ENCODE data around the gene ARMC8.

ARMC8 gene

DNA sequence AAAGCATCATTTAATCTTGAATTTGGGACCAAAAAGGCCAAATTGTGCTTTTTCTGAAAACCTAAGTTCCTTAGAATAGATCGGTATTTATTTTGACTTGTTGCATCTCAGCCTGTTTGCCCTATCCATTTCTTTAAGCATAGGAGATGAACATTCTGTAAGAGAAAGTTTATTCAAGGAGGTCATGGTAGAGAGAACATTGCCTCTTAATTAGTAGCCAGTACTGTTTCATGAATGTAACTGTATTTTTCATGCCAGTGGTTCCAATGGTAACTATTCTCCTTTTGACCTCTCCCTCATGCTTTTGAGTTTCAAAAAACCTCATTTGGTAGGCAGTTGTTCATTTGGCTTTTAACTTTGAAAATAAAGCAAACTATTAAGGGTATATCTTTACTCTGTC lies 55.4 kb downstream of the ARMC8 start:
- Histone ChIP-seq H3K4me1 (ENCODE audit: control insufficient read depth, insufficient read depth, low read length, unreplicated experiment) (no peaks in the 10 kb centered on the region), H3K79me2 (ENCODE audit: control insufficient read depth, insufficient read depth, low read length, unreplicated experiment) (no peaks in the 10 kb centered on the region), H2AFZ (ENCODE audit: low read length, unreplicated experiment) (no peak overlapping the region), H3K4me3 (ENCODE audit: low read depth, low read length) (no peak overlapping the region), H3K27ac (ENCODE audit: low read depth, low read length) (no peak overlapping the region), H3K36me3 (ENCODE audit: insufficient read depth, low read length) (peaks cover 68% of the 10 kb centered on the region), H3K27me3 (ENCODE audit: insufficient read depth, low read length) (no peaks in the 10 kb centered on the region)

DNA sequence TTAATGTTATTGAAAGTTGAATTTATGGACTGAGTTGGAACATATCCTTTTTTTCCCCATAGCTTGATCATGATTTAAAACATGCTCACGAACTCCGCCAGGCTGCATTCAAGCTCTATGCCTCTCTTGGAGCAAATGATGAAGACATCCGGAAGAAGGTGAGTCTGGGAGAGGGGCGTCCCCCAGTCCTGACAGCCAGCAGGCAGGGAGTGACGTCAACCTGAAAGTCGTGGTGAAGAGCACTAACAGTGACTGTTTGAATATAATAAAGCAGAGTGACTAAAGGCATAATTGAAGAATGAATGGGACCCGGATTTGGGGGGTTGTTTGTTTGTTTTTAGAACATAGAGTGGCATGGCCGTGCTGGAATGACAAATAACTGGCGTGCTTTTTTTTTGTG lies 57.9 kb downstream of the ARMC8 start:
- no peaks in the 10 kb centered on the region for H3K4me1 ChIP-seq (ENCODE audit: control insufficient read depth, insufficient read depth, low read length, unreplicated experiment)
- no peaks in the 10 kb centered on the region for H3K27me3 ChIP-seq (ENCODE audit: insufficient read depth, low read length)
- H3K27ac ChIP-seq (ENCODE audit: low read depth, low read length): no peak overlapping the region
- H3K36me3 ChIP-seq (ENCODE audit: insufficient read depth, low read length): peaks cover 62% of the 10 kb centered on the region
- H3K4me3 ChIP-seq (ENCODE audit: low read depth, low read length): no peak overlapping the region
- no peak overlapping the region for H2AFZ ChIP-seq (ENCODE audit: low read length, unreplicated experiment)
- H3K79me2 ChIP-seq (ENCODE audit: control insufficient read depth, insufficient read depth, low read length, unreplicated experiment): no peaks in the 10 kb centered on the region

DNA sequence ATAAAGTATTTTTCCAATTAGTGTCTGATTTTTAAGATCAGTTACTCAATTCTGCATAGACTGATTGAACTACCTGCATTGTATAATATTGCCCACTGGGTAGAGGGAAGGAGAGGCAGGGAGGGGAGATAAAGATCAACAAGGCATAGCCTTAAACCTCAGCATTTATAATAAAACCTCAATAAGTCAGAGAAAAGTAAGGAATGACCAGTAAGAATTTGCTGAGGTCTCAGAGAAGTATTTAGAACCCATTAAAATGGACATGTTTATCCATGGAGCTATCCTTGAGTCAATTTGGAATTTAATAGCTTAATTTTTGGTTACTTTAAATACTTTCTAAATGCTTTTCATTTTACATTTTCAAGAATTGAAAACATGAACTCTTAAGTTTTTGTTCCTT lies 62.5 kb downstream of the ARMC8 start:
- Histone ChIP-seq H3K4me3 (ENCODE audit: low read depth, low read length) (no peak overlapping the region), H3K36me3 (ENCODE audit: insufficient read depth, low read length) (peaks cover 37% of the 10 kb centered on the region), H3K27me3 (ENCODE audit: insufficient read depth, low read length) (no peaks in the 10 kb centered on the region), H2AFZ (ENCODE audit: low read length, unreplicated experiment) (no peak overlapping the region), H3K4me1 (ENCODE audit: control insufficient read depth, insufficient read depth, low read length, unreplicated experiment) (peaks cover 11% of the 10 kb centered on the region), H3K79me2 (ENCODE audit: control insufficient read depth, insufficient read depth, low read length, unreplicated experiment) (no peaks in the 10 kb centered on the region), H3K27ac (ENCODE audit: low read depth, low read length) (no peak overlapping the region)

DNA sequence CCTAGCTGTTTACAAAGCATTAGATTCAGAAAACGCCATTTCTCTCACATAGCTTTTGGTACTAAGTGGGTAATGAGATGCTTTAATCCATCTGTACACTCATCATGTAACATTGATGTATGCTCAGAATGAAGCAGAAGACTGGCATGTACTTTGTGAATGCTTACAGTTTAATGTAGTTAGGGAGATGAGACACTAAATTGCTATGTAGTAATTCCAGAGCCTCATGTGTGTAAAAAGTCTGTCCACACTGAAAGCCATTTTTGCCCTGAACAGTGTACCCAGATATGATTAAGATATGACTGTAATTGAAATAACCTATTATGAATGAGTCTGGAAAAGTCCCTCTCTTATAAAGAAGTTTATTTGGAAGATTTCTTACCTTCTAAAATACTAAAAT lies 66.5 kb downstream of the ARMC8 start:
- Histone ChIP-seq H3K27me3 (ENCODE audit: insufficient read depth, low read length) (no peaks in the 10 kb centered on the region), H3K79me2 (ENCODE audit: control insufficient read depth, insufficient read depth, low read length, unreplicated experiment) (no peaks in the 10 kb centered on the region), H2AFZ (ENCODE audit: low read length, unreplicated experiment) (no peak overlapping the region), H3K36me3 (ENCODE audit: insufficient read depth, low read length) (peaks cover 5% of the 10 kb centered on the region; the same call in 1 of the 2 replicates), H3K27ac (ENCODE audit: low read depth, low read length) (no peak overlapping the region), H3K4me1 (ENCODE audit: control insufficient read depth, insufficient read depth, low read length, unreplicated experiment) (peaks cover 22% of the 10 kb centered on the region), H3K4me3 (ENCODE audit: low read depth, low read length) (no peak overlapping the region)

DNA sequence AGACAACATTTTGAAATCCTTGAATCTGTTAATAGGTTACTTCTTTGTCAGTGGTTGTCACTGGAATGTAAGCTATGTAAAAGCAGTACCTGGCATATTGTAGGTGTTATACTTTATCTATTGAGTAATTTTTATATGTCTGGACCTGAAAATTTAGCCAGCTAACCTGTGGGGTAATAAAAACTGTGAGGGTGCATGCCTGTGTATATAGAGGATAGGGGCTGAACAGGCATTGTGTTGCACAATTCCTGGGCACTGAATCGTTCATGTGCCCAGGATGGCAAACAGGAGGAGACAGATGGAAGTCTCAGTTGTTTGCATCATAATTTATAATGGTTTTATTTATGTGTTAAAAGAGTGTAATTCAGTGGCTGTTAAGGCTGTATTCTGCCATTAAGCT lies 67.1 kb downstream of the ARMC8 start:
- Histone ChIP-seq H3K27ac (ENCODE audit: low read depth, low read length) (no peak overlapping the region), H3K4me1 (ENCODE audit: control insufficient read depth, insufficient read depth, low read length, unreplicated experiment) (peaks cover 22% of the 10 kb centered on the region), H3K79me2 (ENCODE audit: control insufficient read depth, insufficient read depth, low read length, unreplicated experiment) (no peaks in the 10 kb centered on the region), H2AFZ (ENCODE audit: low read length, unreplicated experiment) (no peak overlapping the region), H3K27me3 (ENCODE audit: insufficient read depth, low read length) (no peaks in the 10 kb centered on the region), H3K4me3 (ENCODE audit: low read depth, low read length) (no peak overlapping the region), H3K36me3 (ENCODE audit: insufficient read depth, low read length) (no peaks in the 10 kb centered on the region; the same call in 1 of the 2 replicates)

DNA sequence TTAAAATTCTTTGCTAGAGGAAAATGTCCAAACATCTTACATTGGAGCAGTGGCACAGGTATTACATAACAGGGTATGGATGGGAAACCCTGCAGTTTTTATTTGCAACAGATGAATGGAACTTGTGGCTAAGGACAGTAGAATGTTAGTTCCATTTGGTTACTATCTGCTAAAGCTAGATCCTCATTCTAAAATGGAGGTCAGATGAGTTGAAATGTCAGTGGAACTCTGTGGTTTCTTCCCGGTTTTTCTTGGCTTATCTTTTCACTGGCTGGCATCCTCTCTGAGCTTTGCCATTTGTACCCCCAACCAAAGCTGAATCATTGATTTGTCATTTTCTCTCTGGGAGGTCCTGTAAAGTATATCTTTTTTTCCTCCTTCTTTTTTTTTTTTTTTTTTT lies 68.9 kb downstream of the ARMC8 start:
- no peak overlapping the region for H2AFZ ChIP-seq (ENCODE audit: low read length, unreplicated experiment)
- peaks cover 22% of the 10 kb centered on the region for H3K4me1 ChIP-seq (ENCODE audit: control insufficient read depth, insufficient read depth, low read length, unreplicated experiment)
- H3K79me2 ChIP-seq (ENCODE audit: control insufficient read depth, insufficient read depth, low read length, unreplicated experiment): no peaks in the 10 kb centered on the region
- H3K36me3 ChIP-seq (ENCODE audit: insufficient read depth, low read length): no peaks in the 10 kb centered on the region
- H3K4me3 ChIP-seq (ENCODE audit: low read depth, low read length): no peak overlapping the region
- no peak overlapping the region for H3K27ac ChIP-seq (ENCODE audit: low read depth, low read length)
- no peaks in the 10 kb centered on the region for H3K27me3 ChIP-seq (ENCODE audit: insufficient read depth, low read length)

DNA sequence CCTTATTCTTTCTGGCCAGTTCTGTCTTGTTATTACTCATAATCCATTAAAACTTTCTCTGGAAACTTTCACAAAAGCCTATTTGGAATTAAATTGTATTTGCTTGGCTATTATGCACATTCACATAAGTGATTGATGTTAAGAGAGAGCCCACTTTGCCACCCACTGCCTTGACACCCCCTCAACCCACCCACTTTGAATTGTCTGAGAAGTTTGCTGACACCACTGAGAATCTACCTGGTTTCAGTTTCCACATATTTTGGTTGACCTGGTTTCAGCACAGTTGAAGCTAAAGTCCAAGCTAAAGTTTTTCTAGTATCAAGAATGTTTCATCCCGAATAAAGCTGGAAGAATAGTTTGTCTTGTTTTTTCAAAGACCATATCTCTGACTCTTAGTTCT lies 70.9 kb downstream of the ARMC8 start:
- Histone ChIP-seq H3K79me2 (ENCODE audit: control insufficient read depth, insufficient read depth, low read length, unreplicated experiment) (no peaks in the 10 kb centered on the region), H3K27ac (ENCODE audit: low read depth, low read length) (no peak overlapping the region), H3K36me3 (ENCODE audit: insufficient read depth, low read length) (no peaks in the 10 kb centered on the region), H3K4me3 (ENCODE audit: low read depth, low read length) (no peak overlapping the region), H3K27me3 (ENCODE audit: insufficient read depth, low read length) (no peaks in the 10 kb centered on the region), H2AFZ (ENCODE audit: low read length, unreplicated experiment) (no peak overlapping the region), H3K4me1 (ENCODE audit: control insufficient read depth, insufficient read depth, low read length, unreplicated experiment) (peaks cover 22% of the 10 kb centered on the region)

DNA sequence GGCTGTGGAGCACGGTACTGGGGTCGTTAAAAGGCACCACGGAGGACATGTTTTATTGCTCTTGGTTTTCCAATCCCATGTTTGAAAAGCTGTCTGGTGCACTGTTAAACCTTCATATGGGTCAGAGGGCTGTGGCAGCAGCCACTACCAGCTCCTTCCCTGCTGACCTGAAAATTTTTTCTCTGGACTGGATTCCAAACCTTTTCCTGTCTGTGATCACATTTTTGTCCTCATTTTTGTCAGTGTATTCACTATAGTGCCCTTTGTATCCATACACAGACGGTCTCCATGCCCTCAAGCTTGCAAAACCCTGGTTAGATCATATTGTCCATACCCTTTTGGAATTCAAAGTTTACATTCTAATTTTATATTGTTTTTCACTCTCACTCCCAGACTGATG lies 72.0 kb downstream of the ARMC8 start:
- H3K4me1 ChIP-seq (ENCODE audit: control insufficient read depth, insufficient read depth, low read length, unreplicated experiment): peaks cover 14% of the 10 kb centered on the region
- no peak overlapping the region for H3K27ac ChIP-seq (ENCODE audit: low read depth, low read length)
- H2AFZ ChIP-seq (ENCODE audit: low read length, unreplicated experiment): no peak overlapping the region
- no peaks in the 10 kb centered on the region for H3K27me3 ChIP-seq (ENCODE audit: insufficient read depth, low read length)
- H3K79me2 ChIP-seq (ENCODE audit: control insufficient read depth, insufficient read depth, low read length, unreplicated experiment): no peaks in the 10 kb centered on the region
- peaks cover 9% of the 10 kb centered on the region; the same call in 1 of the 2 replicates for H3K36me3 ChIP-seq (ENCODE audit: insufficient read depth, low read length)
- H3K4me3 ChIP-seq (ENCODE audit: low read depth, low read length): no peak overlapping the region

DNA sequence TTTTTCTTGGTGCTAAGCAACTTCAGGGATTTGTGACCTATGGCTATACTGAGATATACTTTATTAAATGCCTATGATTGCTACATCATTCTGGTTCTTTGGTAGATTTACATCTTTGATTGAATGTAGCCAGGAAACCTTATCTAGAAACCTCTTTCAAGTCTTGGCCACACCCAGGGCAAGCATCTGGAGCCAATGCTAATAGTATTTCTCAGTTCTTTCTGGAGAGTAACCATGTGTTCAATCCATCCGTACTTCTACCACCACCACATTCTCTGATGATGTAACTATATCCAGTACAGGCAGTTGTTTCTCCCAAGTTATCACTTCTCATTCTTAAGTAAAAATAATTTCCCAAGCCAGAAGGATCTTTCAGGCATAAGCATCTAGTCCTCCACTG lies 73.5 kb downstream of the ARMC8 start:
- peaks cover 4% of the 10 kb centered on the region for H3K4me1 ChIP-seq (ENCODE audit: control insufficient read depth, insufficient read depth, low read length, unreplicated experiment)
- H3K79me2 ChIP-seq (ENCODE audit: control insufficient read depth, insufficient read depth, low read length, unreplicated experiment): no peaks in the 10 kb centered on the region
- no peak overlapping the region for H3K4me3 ChIP-seq (ENCODE audit: low read depth, low read length)
- H3K27me3 ChIP-seq (ENCODE audit: insufficient read depth, low read length): no peaks in the 10 kb centered on the region
- peaks cover 9% of the 10 kb centered on the region; the same call in 1 of the 2 replicates for H3K36me3 ChIP-seq (ENCODE audit: insufficient read depth, low read length)
- H3K27ac ChIP-seq (ENCODE audit: low read depth, low read length): no peak overlapping the region
- no peak overlapping the region for H2AFZ ChIP-seq (ENCODE audit: low read length, unreplicated experiment)

DNA sequence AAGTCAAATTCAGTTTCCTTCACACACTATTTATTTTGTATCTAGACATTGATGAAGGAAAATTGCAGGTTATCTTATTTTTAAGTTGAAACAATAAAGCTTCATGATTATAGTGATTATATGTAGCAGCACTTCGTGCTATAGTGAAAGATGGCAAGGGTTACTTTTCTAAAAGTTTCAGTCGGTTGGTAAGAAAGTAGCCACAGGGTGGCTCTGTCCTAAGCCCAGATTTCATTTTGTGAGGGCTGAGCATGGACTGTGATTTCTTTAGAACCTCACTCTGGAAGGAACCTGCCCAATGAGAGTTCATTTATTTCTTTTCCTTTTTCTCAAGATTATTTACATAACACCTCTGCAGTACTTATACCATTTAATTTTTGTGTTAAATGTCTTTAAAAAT lies 76.0 kb downstream of the ARMC8 start:
- no peak overlapping the region for H3K4me3 ChIP-seq (ENCODE audit: low read depth, low read length)
- no peak overlapping the region for H3K27ac ChIP-seq (ENCODE audit: low read depth, low read length)
- no peak overlapping the region for H2AFZ ChIP-seq (ENCODE audit: low read length, unreplicated experiment)
- H3K36me3 ChIP-seq (ENCODE audit: insufficient read depth, low read length): peaks cover 9% of the 10 kb centered on the region; the same call in 1 of the 2 replicates
- H3K4me1 ChIP-seq (ENCODE audit: control insufficient read depth, insufficient read depth, low read length, unreplicated experiment): no peaks in the 10 kb centered on the region
- H3K79me2 ChIP-seq (ENCODE audit: control insufficient read depth, insufficient read depth, low read length, unreplicated experiment): no peaks in the 10 kb centered on the region
- no peaks in the 10 kb centered on the region for H3K27me3 ChIP-seq (ENCODE audit: insufficient read depth, low read length)

DNA sequence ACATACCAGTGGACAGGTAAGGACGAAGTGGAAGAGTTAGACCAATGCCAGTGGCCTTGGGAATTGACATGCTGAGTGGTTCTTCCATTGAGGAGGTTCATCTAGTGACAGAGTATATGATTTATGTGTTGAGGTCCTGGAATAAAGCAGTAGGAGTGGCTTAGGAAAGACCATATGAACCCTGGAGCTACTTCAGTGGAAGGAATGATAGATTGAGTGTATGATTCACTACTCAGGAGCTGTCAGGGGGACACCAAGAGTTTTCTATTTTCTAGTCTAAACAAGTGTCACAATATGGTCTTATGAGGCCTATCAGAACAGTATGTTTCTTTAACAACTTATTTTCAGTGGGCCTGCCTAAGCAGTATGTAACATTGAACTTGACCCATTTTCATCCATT lies 78.6 kb downstream of the ARMC8 start:
- Histone ChIP-seq H3K27ac (ENCODE audit: low read depth, low read length) (no peak overlapping the region), H3K27me3 (ENCODE audit: insufficient read depth, low read length) (no peaks in the 10 kb centered on the region), H3K79me2 (ENCODE audit: control insufficient read depth, insufficient read depth, low read length, unreplicated experiment) (no peaks in the 10 kb centered on the region), H3K4me1 (ENCODE audit: control insufficient read depth, insufficient read depth, low read length, unreplicated experiment) (no peaks in the 10 kb centered on the region), H3K36me3 (ENCODE audit: insufficient read depth, low read length) (peaks cover 9% of the 10 kb centered on the region; the same call in 1 of the 2 replicates), H3K4me3 (ENCODE audit: low read depth, low read length) (no peak overlapping the region), H2AFZ (ENCODE audit: low read length, unreplicated experiment) (no peak overlapping the region)
